Measurements from ENCODE around the gene RASGRP2. TPM values are rescaled to one million over a fixed set of nuclear protein-coding genes. Genes with fewer than 3 reads are reported as not detected.
"Not testable (repeated sequence)": the region's sequence is repeated elsewhere in the genome, so short reads cannot be mapped to it uniquely, and the experiment has no call there.

Gene RASGRP2
- total and polyA plus RNA-seq, 2 experiments from 2014 or later = 30.1 to 50.4 TPM

- TF ChIP-seq REST (IDR thresholded peaks at IDR 0.05; ENCODE audit: unreplicated experiment) = no peak
Measured at GRCh38 chr11:64703048-64703447, 40.9 kb downstream of the RASGRP2 start (continued).

- H3K4me1 ChIP-seq (ENCODE audit: insufficient read depth); H3K36me3 Mint-ChIP-seq (ENCODE audit: low read depth); H3F3A ChIP-seq (replicated peaks; ENCODE audit: low read depth); H3K36me3 ChIP-seq (ENCODE audit: insufficient read depth); H3K4me3 ChIP-seq; H3K9me3 Mint-ChIP-seq; ATAC-seq; H3K79me2 ChIP-seq (replicated peaks; ENCODE audit: insufficient read depth); H3K9me2 ChIP-seq (ENCODE audit: insufficient read depth); DNase-seq (ENCODE audit: low spot score); H2AFZ ChIP-seq; H3K27ac ChIP-seq (ENCODE audit: low read depth); H3K27me3 Mint-ChIP-seq (ENCODE audit: insufficient read depth, low read depth, poor library complexity); H3K27me3 ChIP-seq (ENCODE audit: insufficient read depth); H3K4me2 ChIP-seq; H3K4me3 Mint-ChIP-seq; H3K27ac Mint-ChIP-seq; H3K4me1 Mint-ChIP-seq; H4K20me1 ChIP-seq (replicated peaks; ENCODE audit: insufficient read depth): not testable (repeated sequence)
Measured at GRCh38 chr11:64701956-64702355, 42.0 kb downstream of the RASGRP2 start.

- Histone ChIP-seq H3K4me1 (ENCODE audit: insufficient read depth) (peaks cover 2% of the 10 kb centered on the region; the same call in 1 of the 2 replicates), H3K36me3 (ENCODE audit: insufficient read depth) (no peaks in the 10 kb centered on the region), H3K4me3 (no peak overlapping the region), H4K20me1 (replicated peaks; ENCODE audit: insufficient read depth) (no peaks in the 10 kb centered on the region; the same call in 1 of the 2 replicates), H3K4me2 (no peak overlapping the region), H3K27ac (ENCODE audit: low read depth) (no peak overlapping the region), H3F3A (replicated peaks; ENCODE audit: low read depth) (0 out of 2 replicates have a peak, but pooled peaks cover 2% of the 10 kb centered on the region), H3K79me2 (replicated peaks; ENCODE audit: insufficient read depth) (no peaks in the 10 kb centered on the region), H3K9me2 (ENCODE audit: insufficient read depth) (no peaks in the 10 kb centered on the region), H2AFZ (no peak overlapping the region), H3K27me3 (ENCODE audit: insufficient read depth) (no peaks in the 10 kb centered on the region)
- DNase-seq (ENCODE audit: low spot score) (no peak), ATAC-seq (no peak)
- Mint-ChIP-seq H3K4me3 (no peak overlapping the region), H3K27ac (no peak overlapping the region), H3K9me3 (peaks cover 3% of the 10 kb centered on the region; the same call in 2 of the 3 replicates), H3K4me1 (peaks cover 16% of the 10 kb centered on the region), H3K36me3 (ENCODE audit: low read depth) (0 out of 3 replicates have a peak, but pooled peaks cover 2% of the 10 kb centered on the region), H3K27me3 (ENCODE audit: insufficient read depth, low read depth, poor library complexity) (peaks cover 11% of the 10 kb centered on the region)
- TF ChIP-seq JUNB (IDR thresholded peaks at IDR 0.05; ENCODE audit: unreplicated experiment) (no peak), CREB1 (CRISPR knock-in tag; IDR thresholded peaks at IDR 0.05; ENCODE audit: low read depth) (no peak), EZH2phosphoT487 (IDR thresholded peaks at IDR 0.05; ENCODE audit: unreplicated experiment) (no peak), STAT1 (IDR thresholded peaks at IDR 0.05; ENCODE audit: unreplicated experiment) (no peak), REST (IDR thresholded peaks at IDR 0.05; ENCODE audit: unreplicated experiment) (no peak), CTCF (conservative IDR thresholded peaks at IDR 0.05; ENCODE audit: low read depth in 2 of 2) (no peak), ZNF331 (CRISPR knock-in tag; IDR thresholded peaks at IDR 0.05; ENCODE audit: low read depth) (no peak), ETS1 (IDR thresholded peaks at IDR 0.05) (no peak), ZNF114 (CRISPR knock-in tag; IDR thresholded peaks at IDR 0.05) (no peak), NANOG (IDR thresholded peaks at IDR 0.05; ENCODE audit: borderline replicate concordance) (no peak), POLR2AphosphoS5 (IDR thresholded peaks at IDR 0.05; ENCODE audit: low read depth) (no peak), EZH2 (IDR thresholded peaks at IDR 0.05; ENCODE audit: low read depth, unreplicated experiment) (no peak)
Measured at GRCh38 chr11:64698427-64698826, 45.5 kb downstream of the RASGRP2 start.

Measured in GM23338 (cell line).